NCI-H226 (cell line): Measurements from ENCODE around the gene RELL1.
"Not testable (repeated sequence)": the region's sequence is repeated elsewhere in the genome, so short reads cannot be mapped to it uniquely, and the experiment has no call there.

Experiments
- DNase-seq: peaks from one replicate; pipeline ENCODE4 v3.0.0-alpha.2; 2015

RELL1 gene

GRCh38 chr4:37690976-37691375, 4.8 kb upstream of the RELL1 start:
- DNase-seq = no peak

DNA sequence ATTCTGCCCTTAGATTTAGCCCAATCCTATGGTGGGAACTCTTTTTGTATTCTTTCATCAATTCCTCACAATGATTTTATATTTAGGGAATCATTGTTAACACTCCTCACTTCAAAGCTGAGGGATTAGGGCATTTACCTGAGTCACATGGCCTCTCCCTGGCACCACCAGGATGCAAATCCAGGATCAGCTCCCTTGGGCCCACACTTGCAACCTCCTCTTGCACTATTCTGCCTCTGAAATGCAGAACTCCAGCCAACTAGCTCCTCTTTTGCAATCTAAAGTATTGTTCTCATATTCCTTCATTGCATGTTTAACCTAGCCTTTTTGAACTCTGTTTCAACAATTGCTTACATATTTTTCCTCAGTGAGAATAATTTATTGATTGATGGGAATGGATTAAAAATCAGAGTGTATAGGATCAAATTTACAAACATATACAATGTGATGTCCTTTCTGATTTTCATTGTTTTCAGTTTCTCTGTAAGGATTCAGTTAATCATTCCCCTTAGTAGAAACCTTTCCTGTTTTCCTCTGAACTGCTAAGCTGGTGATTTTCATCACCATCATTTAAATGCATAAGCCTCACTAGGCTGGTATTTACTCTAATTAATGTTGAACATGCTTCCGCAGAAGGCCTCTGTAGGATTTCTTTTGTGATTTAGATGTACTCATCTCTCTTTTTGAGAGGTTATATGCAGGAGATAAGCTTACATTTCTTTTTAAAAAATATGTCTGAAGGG, 3.3 kb upstream of the RELL1 start:
- DNase-seq = no peak

GRCh38 chr4:37687681-37688080, 1.5 kb upstream of the RELL1 start:
- DNase-seq = no peak

- no peak for DNase-seq
Observed at GRCh38 chr4:37687194-37687562, 1.0 kb upstream of the RELL1 start.

DNA sequence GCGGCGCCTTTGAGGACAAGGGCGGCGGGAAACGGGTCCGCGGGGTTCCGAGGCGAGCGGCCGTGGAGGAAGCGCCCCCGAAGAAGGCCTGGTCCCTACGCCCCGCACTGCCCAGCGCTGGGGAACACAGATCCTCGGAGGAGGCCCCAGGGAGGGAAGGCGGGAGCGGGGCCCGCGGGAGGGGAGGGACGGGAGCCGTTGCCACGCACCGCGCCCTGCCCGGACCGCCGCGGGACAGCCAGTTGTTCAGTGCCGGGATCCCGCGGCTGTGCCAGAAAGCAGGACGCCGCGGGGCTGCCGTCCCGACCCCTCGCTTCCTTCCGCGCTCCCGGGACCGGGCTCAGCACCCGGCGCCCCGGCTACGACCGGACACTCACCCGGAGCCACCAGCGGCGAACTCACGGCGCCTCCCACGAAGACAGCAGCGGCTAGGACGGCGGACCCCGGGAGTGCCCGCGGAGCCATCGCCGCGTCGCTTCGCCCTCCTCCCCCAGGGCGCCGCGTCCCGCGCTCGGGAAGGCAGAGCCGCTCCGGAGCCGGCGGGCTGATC, 278 bp downstream of the RELL1 start:
- no peak for DNase-seq

DNA sequence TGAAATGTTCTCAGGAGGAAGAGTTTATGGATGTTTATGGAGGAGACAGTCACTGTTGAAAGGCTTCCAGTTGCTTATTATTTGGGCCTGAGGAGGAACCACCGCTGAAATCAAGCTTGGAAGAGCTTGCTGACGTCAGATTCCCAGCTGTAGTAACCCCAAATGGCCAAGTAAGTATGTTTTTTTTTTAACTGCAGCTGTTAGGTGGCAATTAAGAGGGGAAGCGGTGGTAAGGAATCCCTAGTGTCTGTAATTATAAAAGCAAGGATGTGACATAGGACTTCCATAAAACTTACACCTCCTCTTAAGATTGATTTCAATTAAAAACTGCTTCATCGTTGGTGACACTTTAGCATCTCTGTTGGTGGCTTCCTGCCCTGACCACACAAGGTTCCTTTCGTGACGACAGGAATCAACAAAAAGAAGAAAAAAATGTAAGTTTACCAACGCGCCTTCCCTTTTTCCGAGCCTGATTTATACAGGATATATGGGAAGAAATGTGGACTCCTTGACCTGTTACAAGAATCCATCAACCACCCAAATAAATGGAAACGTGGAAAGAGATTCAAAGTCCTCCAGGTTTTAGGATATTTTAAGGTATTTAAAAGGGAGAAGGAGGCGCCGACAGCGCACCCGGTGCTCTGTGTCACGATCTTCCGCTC, 884 bp downstream of the RELL1 start:
- no peak for DNase-seq

DNA sequence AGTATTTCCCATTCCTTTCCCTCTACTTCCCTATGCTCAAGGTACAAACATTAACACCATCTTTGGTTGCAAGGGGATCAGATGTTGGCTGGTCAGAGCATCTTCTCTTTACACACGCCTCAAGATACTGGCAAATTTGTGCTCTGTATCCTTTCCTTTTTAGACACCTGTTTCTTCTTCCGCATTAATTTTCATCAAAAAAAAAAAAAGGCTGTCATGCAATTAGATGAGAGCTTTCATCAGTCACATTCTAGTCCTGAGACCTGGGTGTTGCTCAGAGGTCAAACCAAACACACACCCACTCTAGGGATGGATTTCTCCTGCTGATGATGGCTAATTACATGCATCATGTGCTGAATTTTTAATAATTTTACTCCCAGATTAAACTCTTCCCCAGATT, 2.0 kb downstream of the RELL1 start:
- DNase-seq = no peak

GRCh38 chr4:37682701-37683401, 3.3 kb downstream of the RELL1 start:
- DNase-seq = peak; percentile 57

- DNase-seq = no peak
Observed at GRCh38 chr4:37680089-37680488, 6.1 kb downstream of the RELL1 start.

GRCh38 chr4:37679301-37679700, 6.9 kb downstream of the RELL1 start:
- no peak for DNase-seq

GRCh38 chr4:37678624-37679023, 7.6 kb downstream of the RELL1 start:
- DNase-seq = peak; percentile 77

DNA sequence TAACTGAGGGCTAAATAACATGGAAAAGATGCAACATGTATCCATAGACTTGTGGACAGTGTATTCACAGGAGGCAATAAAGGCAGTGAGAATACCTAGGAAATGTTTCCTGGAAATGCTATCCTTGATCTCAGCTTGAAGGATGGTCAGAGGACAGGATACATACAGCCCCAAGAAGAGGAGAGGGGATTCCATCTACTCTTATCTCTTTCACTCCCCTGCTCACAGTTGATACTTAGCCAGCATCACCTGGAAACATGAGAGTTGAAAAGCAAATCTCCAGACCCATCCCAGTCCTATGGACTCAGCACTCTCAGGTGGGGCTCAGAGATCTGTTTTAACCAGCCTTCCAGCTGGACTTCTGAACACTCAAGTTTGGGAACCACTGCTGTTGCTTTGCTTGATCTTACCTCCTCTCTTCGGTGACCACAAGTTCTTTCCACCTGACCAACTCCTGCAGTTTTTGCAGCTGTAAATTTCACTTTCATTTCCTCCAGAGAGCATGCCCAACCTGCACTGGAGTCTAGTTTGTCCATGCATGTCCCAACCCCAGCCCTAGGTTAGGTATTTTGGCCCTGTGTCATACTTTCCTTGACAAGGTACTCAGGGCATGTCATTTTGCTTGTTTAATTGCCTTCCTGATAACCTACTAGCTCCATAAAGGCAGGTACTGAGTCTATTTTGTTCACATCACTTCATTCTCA, 10.4 kb downstream of the RELL1 start:
- DNase-seq = no peak

GRCh38 chr4:37674439-37674838, 11.7 kb downstream of the RELL1 start:
- no peak for DNase-seq

GRCh38 chr4:37673538-37674192, 12.5 kb downstream of the RELL1 start:
- peak; percentile 44 for DNase-seq

- DNase-seq = no peak
Observed at GRCh38 chr4:37671072-37671471, 15.1 kb downstream of the RELL1 start.

- no peak for DNase-seq
Observed at GRCh38 chr4:37670249-37670648, 15.9 kb downstream of the RELL1 start.

DNA sequence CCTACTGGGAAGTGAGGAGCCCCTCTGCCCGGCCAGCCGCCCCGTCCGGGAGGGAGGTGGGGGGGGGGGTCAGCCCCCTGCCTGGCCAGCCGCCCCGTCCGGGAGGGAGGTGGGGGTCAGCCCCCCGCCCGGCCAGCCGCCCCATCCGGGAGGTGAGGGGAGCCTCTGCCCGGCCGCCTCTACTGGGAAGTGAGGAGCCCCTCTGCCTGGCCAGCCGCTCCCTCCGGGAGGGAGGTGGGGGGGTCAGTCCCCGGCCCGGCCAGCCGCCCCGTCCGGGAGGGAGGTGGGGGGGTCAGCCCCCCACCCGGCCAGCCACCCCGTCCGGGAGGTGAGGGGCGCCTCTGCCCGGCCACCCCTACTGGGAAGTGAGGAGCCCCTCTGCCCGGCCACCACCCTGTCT, 17.1 kb downstream of the RELL1 start:
- not testable (repeated sequence) for DNase-seq

DNA sequence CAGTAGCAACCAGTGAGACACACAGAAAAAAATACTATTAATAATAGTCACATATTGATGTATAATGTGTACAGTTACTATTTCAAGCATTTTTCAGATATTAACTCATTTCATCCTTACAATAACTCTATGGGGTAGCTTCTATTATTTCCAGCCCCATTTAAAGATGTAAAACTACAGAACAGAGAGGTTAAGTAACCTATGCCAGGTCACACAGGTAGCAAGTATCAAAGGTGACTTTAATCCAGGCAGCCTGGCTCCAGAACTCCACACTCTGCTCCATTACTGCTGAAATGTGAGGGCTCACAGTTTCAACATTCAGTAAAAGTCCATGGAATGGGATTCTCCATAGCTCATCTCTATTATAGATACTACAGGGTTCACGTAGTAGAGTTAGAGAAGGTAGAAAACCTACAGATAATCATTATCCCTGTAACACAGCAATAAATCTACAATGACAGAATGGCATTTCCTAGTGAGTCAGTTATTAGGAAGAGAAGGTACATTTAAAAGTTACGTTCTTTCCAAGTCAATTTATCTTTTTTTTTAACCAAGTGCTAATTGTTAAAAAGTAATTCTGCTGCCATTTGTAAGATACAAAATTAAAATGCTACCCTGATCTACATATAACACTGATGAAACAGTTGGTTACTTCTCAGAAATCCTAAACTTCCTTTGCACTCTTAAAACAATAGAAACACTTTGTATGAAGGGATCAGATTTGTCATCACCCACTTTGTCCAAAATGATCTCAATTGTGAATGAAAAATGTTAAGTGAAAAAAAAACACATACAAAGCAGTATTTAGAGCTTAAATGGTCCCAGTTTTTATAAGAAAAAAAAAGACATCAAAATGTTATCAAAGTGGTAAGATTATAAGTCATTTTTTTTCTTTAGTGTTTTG, 18.7 kb downstream of the RELL1 start:
- DNase-seq = no peak

GRCh38 chr4:37666625-37667071, 19.5 kb downstream of the RELL1 start:
- DNase-seq = peak; percentile 85

- no peak for DNase-seq
Observed at GRCh38 chr4:37665333-37666320, 20.5 kb downstream of the RELL1 start.
